Measurements from ENCODE around the gene TAS2R41.
"Not testable (repeated sequence)": the region's sequence is repeated elsewhere in the genome, so short reads cannot be mapped to it uniquely, and the experiment has no call there.

- not testable (repeated sequence) for TF ChIP-seq CTCF, POLR2A (IDR thresholded peaks at IDR 0.05)
These were observed 44.7 kb downstream of the TAS2R41 start for GRCh38 chr7:143522309-143522916.
